HTERT RPE-1 (cell line): Measurements from ENCODE around the gene ASB6.
"Not testable (repeated sequence)": the region's sequence is repeated elsewhere in the genome, so short reads cannot be mapped to it uniquely, and the experiment has no call there.

Experiments
- in situ Hi-C: fragments of 300-500 bp; cut with MboI; formaldehyde crosslinking; loops from 4 replicates; pipeline ENCODE4 v1.14.3; 2020; ENCODE audit warnings: low sequenced_read_pairs

ASB6 gene

DNA sequence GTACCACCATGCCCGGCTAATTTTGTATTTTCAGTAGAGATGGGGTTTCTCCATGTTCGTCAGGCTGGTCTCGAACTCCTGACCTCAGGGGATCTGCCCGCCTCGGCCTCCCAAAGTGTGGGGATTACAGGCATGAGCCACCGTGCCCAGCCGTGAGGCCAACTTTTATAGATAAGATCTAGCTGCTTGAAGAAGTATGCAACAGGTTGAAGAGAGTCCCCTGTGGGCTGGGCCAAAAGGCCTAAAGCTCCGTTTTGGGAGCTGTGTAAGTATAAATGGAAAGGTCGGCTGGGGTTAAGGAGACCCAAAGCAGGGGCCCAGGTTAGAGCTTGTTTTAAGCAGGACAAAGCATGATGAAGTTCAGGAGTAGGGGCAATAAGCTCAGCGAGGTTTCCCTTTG, 49.2 kb downstream of the ASB6 start:
- in situ Hi-C loops = not testable (repeated sequence)

DNA sequence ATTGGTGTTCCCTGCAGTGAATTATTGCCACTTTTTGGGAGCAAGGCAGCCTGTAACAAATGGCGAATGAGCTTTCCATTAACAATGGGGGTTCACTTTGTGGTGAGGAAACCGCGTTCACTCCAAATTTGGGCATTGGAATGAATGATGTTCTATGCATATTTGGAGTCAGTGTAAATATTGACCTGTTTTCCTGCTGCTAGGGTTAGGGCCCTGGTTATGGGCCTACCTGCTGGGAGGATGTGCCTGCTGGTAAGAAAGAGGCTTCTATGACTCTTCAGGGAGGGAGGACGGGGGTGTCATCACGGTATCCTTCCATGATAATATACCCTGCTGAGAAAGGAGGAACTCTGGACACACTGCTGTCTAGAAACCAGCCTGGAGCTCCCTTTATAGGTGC, 50.0 kb downstream of the ASB6 start:
- in situ Hi-C loops = no loop called here

DNA sequence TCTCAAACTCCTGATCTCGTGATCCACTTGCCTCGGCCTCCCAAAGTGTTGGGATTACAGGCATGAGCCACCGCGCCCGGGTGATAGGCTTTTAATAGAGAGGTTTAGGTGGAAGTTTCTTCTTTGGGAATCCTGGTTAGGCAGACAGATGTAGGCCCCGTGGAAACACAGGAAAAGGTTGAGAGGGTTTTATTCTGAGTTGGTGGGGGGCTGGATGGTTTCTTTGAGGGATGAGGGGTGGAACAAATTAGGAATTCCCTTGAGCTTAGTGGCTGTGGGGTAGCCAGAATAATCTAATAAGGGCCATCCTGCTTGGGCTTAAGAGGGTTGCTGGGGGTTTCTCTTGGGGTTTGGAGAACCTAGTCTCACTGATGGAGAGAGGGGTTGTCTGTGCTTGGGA, 51.5 kb downstream of the ASB6 start:
- in situ Hi-C loops = no loop called here

DNA sequence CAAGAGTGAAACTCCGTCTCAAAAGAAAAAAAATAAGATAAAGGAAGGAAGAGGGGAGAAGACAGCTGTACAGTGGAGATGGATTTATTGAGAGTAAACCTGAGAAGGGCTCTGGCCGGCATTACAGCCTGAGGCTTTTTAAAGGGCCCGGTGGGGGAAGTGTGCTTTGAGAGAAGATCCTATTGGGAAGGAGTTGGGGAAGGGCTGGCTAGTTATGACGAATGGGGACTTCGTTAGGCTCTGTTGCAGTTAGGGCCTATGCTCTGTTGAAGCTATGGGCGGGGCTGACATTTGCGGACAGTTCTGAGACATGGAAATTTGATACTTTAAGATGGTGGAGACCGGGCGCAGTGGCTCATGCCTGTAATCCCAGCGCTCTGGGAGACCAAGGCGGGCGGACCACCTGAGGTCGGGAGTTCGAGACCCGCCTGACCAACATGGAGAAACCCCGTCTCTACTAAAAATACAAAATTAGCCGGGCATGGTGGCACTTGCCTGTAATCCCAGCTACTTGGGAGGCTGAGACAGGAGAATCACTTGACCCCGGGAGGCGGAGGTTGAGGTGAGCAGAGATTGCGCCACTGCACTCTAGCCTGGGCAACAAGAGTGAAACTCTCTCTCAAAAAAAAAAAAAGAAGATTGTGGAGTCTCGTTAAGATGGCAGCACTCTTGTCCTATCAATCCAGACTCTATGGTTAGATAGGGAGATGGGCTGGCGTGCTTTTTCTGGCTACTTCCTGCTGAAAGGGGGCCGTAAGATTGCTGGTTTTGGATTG, 54.3 kb downstream of the ASB6 start:
- in situ Hi-C loops = no loop called here

DNA sequence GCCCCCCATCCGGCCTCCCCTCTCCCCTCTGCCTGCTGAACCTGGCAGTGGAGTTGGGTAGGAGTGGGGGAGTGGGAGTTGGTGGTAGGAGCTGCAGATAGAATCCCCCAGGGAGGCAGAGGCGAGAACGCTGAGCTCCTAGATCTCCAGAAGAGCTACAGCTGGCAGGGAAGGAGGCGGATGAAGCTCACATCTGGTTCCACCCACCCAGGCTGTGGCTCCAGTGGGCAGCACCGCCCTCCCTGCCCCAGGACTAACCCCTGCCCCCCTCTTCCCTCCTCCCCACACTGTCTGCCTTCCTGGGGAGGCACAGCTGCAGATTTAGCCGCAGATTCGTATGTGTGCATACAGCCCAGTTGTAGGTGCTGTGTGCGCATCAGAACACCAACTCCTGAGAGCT, 55.3 kb downstream of the ASB6 start:
- in situ Hi-C loops = no loop called here

DNA sequence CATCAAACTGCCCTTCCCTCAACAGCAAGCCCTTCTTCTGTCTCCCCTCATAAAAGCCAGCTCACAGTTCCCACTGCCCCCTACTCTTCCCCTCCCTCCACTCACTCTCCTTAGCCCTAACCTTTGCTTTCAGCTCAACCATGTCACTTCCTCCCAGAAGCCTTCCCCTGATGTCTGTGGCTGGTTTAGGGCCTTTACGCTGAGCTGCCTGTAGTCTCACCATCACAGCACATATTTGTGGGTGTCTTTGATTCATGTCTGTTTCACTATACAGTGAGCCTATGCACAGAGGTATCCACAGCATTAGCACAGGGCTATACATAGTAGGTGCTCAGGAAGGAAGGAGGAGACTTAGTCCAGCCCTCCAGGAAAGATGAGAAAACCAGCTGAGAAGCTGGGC, 55.7 kb downstream of the ASB6 start:
- in situ Hi-C loops = no loop called here

DNA sequence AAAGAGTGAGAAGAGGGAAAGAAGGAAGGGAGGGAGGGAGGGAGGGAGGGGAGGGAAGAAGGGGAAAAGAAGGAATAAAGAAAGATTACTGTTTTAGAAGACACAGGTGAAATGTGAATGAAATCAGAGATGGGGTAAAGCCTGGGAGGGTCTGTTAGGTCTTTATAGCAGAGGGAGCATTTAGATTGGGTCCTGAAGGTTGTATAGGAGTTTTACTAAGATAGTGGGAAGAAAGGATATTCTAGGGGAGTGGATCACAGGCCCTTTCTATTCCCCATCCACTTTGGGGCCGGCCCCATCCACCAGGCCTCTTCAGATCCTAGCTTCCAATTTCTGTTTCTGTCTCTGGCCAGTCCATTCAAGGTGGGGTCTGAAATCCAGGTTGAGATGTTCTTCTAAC, 56.6 kb downstream of the ASB6 start:
- in situ Hi-C loops = no loop called here
